Measurements from ENCODE around the gene MCOLN2. TPM values are rescaled to one million over a fixed set of nuclear protein-coding genes. Genes with fewer than 3 reads are reported as not detected.

The MCOLN2 gene
- polyA plus RNA-seq, 1 of the 3 experiments (the other 2 are of a cell fraction) = not detected

- TF ChIP-seq, protein P1, sequence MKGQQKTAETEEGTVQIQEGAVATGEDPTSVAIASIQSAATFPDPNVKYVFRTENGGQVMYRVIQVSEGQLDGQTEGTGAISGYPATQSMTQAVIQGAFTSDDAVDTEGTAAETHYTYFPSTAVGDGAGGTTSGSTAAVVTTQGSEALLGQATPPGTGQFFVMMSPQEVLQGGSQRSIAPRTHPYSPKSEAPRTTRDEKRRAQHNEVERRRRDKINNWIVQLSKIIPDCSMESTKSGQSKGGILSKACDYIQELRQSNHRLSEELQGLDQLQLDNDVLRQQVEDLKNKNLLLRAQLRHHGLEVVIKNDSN (IDR thresholded peaks at IDR 0.05; ENCODE audit: borderline replicate concordance, low read depth) = no peak
Observed at GRCh38 chr1:84957966-84958365, 38.9 kb downstream of the MCOLN2 start (continued).

GRCh38 chr1:84956655-84957054, 40.3 kb downstream of the MCOLN2 start:
- Histone ChIP-seq H3K4me1 (ENCODE audit: control insufficient read depth in 1 of 2, insufficient read depth in 2 of 2, low read depth in 1 of 2, low read length in 1 of 2) (no peaks in the 10 kb centered on the region), H3K27ac (ENCODE audit: low read depth in 2 of 2, low read length in 1 of 2) (no peak overlapping the region), H3K4me3 (ENCODE audit: low read depth in 2 of 2, low read length in 1 of 2) (no peak overlapping the region), H4K20me1 (ENCODE audit: insufficient read depth) (no peaks in the 10 kb centered on the region), H3K79me2 (ENCODE audit: insufficient read depth) (no peaks in the 10 kb centered on the region), H3K27me3 (ENCODE audit: insufficient read depth) (peaks cover 8% of the 10 kb centered on the region; the same call in 1 of the 2 replicates), H3K4me2 (no peak overlapping the region), H3K9me2 (0 out of 2 replicates have a peak, but pooled peaks cover 4% of the 10 kb centered on the region), H3K36me3 (replicated peaks in 1 of 2; ENCODE audit: control insufficient read depth in 1 of 2, insufficient read depth in 2 of 2, low read length in 1 of 2) (no peaks in the 10 kb centered on the region), H3F3A (replicated peaks; ENCODE audit: insufficient read depth) (no peaks in the 10 kb centered on the region), H2AFZ (ENCODE audit: low read depth) (no peak overlapping the region), H3K9me3 (no peaks in the 10 kb centered on the region), H3K9ac (no peak overlapping the region)
- CTCF ChIA-PET = interaction anchor here (0.7 to 1.6 kb wide), 6 partner anchors 12 to 303 kb away, joined by 3 to 7 read pairs (median 3); no protein-coding TSS in a partner anchor
- WGBS (ENCODE audit: low lambda C conversion rate) = 22% methylated on average over 6 of the region's 6 CpGs
- TF ChIP-seq, protein P1 (IDR thresholded peaks at IDR 0.05; ENCODE audit: borderline replicate concordance, low read depth) = no peak
- TF ChIP-seq EP300 (IDR thresholded peaks at IDR 0.05; ENCODE audit: borderline replicate concordance in 1 of 2, low read depth in 1 of 2, low read length in 1 of 2) (no peak), YY1 (IDR thresholded peaks at IDR 0.05; ENCODE audit: low read depth) (no peak), TAF1 (IDR thresholded peaks at IDR 0.05; ENCODE audit: borderline replicate concordance, low read depth, low read length) (no peak), RCOR1 (IDR thresholded peaks at IDR 0.05; ENCODE audit: low read length) (no peak), GABPA (IDR thresholded peaks at IDR 0.05; ENCODE audit: low read depth) (no peak), MXI1 (IDR thresholded peaks at IDR 0.05; ENCODE audit: low read depth, low read length) (no peak), GATA2 (CRISPR knock-in tag; IDR thresholded peaks at IDR 0.05) (no peak), JUND (IDR thresholded peaks at IDR 0.05) (no peak), NRF1 (IDR thresholded peaks at IDR 0.05; ENCODE audit: low read depth, low read length) (no peak), RFX5 (IDR thresholded peaks at IDR 0.05; ENCODE audit: low read length) (no peak), NFIC (IDR thresholded peaks at IDR 0.05; ENCODE audit: borderline replicate concordance) (no peak), FOXM1 (IDR thresholded peaks at IDR 0.05; ENCODE audit: low read depth) (no peak), ELF1 (IDR thresholded peaks at IDR 0.05) (no peak), EZH2phosphoT487 (IDR thresholded peaks at IDR 0.05; ENCODE audit: borderline replicate concordance, low read depth) (no peak), SIN3A (IDR thresholded peaks at IDR 0.05; ENCODE audit: borderline replicate concordance, low read depth, low read length) (no peak), CHD2 (IDR thresholded peaks at IDR 0.05; ENCODE audit: low read length, partially characterized antibody) (no peak)
- POLR2A ChIA-PET = no interaction called here
- DNase-seq = no peak
